Measurements from ENCODE around the gene PARD6B. TPM values are rescaled to one million over a fixed set of nuclear protein-coding genes. Genes with fewer than 3 reads are reported as not detected.

The PARD6B gene
- total and polyA plus RNA-seq, 2 of the 4 experiments (the other 2 are of a cell fraction): 0.17 to 0.90 TPM

- H2AK9ac ChIP-seq (replicated peaks; ENCODE audit: low read depth, low read length, poor library complexity): no peak overlapping the region
- no peak for DNase-seq
- TF ChIP-seq ELK1 (IDR thresholded peaks at IDR 0.05; ENCODE audit: borderline replicate concordance, low read depth, low read length): no peak
- TF ChIP-seq RFX5 (IDR thresholded peaks at IDR 0.05; ENCODE audit: low read depth, low read length): no peak
- TF ChIP-seq RAD21 (IDR thresholded peaks at IDR 0.05; ENCODE audit: low read length): no peak
- TF ChIP-seq CEBPB (IDR thresholded peaks at IDR 0.05; ENCODE audit: low read depth, low read length): no peak
- TF ChIP-seq SMC3 (IDR thresholded peaks at IDR 0.05; ENCODE audit: low read depth, low read length): no peak
- no peak for TF ChIP-seq CTCF (conservative IDR thresholded peaks at IDR 0.05; ENCODE audit: low read depth, low read length)
- TF ChIP-seq MAFK (IDR thresholded peaks at IDR 0.05; ENCODE audit: low read depth, low read length): no peak
- TF ChIP-seq FOS (IDR thresholded peaks at IDR 0.05; ENCODE audit: low read depth, low read length): no peak
- TF ChIP-seq NFE2L2 (IDR thresholded peaks at IDR 0.05; ENCODE audit: low read depth, low read length): no peak
- TF ChIP-seq, protein P1, sequence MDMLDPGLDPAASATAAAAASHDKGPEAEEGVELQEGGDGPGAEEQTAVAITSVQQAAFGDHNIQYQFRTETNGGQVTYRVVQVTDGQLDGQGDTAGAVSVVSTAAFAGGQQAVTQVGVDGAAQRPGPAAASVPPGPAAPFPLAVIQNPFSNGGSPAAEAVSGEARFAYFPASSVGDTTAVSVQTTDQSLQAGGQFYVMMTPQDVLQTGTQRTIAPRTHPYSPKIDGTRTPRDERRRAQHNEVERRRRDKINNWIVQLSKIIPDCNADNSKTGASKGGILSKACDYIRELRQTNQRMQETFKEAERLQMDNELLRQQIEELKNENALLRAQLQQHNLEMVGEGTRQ (IDR thresholded peaks at IDR 0.05; ENCODE audit: low read depth, low read length): no peak
- no peak for TF ChIP-seq POLR2A (IDR thresholded peaks at IDR 0.05; ENCODE audit: low read depth, low read length)
- no peak for TF ChIP-seq MXI1 (IDR thresholded peaks at IDR 0.05; ENCODE audit: borderline replicate concordance, low read depth, low read length)
- no peak for TF ChIP-seq CHD1 (IDR thresholded peaks at IDR 0.05; ENCODE audit: low read depth, low read length)
- no peak for TF ChIP-seq RCOR1 (IDR thresholded peaks at IDR 0.05; ENCODE audit: insufficient replicate concordance, low read length)
Observed at GRCh38 chr20:50731930-50732690, 730 bp downstream of the PARD6B start.

More at GRCh38 chr20:50731930-50732690, 730 bp downstream of the PARD6B start:
- Histone ChIP-seq H4K20me1 (ENCODE audit: insufficient read depth, low read length) (no peaks in the 10 kb centered on the region), H3K4me2 (ENCODE audit: low read depth, low read length) (peak overlapping the region; percentile 82), H3K4me3 (ENCODE audit: insufficient read depth, low read depth, low read length) (peak overlapping the region; percentile 80), H3K27ac (ENCODE audit: insufficient read depth, low read length) (no peak overlapping the region), H3K14ac (replicated peaks; ENCODE audit: low read depth, low read length) (no peak overlapping the region), H2BK20ac (ENCODE audit: low read depth, low read length) (no peak overlapping the region; the same call in 1 of the 2 replicates), H4K8ac (ENCODE audit: low read depth in 2 of 2, low read length in 2 of 2) (0 out of 4 replicates have a peak overlapping the region, but pooled peaks of 1 of the 2 experiments have one; percentile 11), H2BK120ac (ENCODE audit: low read depth, low read length) (no peak overlapping the region), H3K4me1 (ENCODE audit: control insufficient read depth, insufficient read depth, low read length) (peaks cover 3% of the 10 kb centered on the region), H2AFZ (replicated peaks; ENCODE audit: low read length, poor library complexity) (peak overlapping the region; percentile 97), H3K79me1 (ENCODE audit: low read depth in 1 of 2, low read length in 2 of 2) (peaks cover 3 to 5% of the 10 kb centered on the region in 2 experiments; a peak in 1 of 4 replicates), H2BK5ac (ENCODE audit: low read depth, low read length, poor library complexity, severe bottlenecking) (no peak overlapping the region), H3K9me1 (ENCODE audit: insufficient read depth, low read length) (peaks cover 12% of the 10 kb centered on the region; the same call in 1 of the 2 replicates), H3K18ac (ENCODE audit: low read depth, low read length) (no peak overlapping the region), H2AK5ac (ENCODE audit: low read depth, low read length) (0 out of 2 replicates have a peak overlapping the region, but pooled peaks have one; percentile 14), H3K9me3 (ENCODE audit: control insufficient read depth, insufficient read depth, low read length) (no peaks in the 10 kb centered on the region), H3K56ac (ENCODE audit: extremely low read depth, insufficient read depth, low read length) (no peak overlapping the region), H3K23ac (ENCODE audit: low read depth, low read length) (peak overlapping the region; percentile 50; the same call in 1 of the 2 replicates), H3K27me3 (ENCODE audit: control insufficient read depth, insufficient read depth, low read length) (peaks cover 3% of the 10 kb centered on the region; the same call in 1 of the 2 replicates), H2BK15ac (ENCODE audit: low read depth, low read length) (0 out of 3 replicates have a peak overlapping the region, but pooled peaks have one; percentile 6), H3K4ac (ENCODE audit: low read depth, low read length) (no peak overlapping the region), H4K5ac (ENCODE audit: low read depth, low read length) (no peak overlapping the region), H4K91ac (ENCODE audit: insufficient read depth, low read depth, low read length) (no peak overlapping the region), H3K36me3 (ENCODE audit: control insufficient read depth, insufficient read depth, low read length) (no peaks in the 10 kb centered on the region), H3K9ac (ENCODE audit: low read depth, low read length) (peak overlapping the region; percentile 21; the same call in 1 of the 2 replicates)
- WGBS, 2 experiments (ENCODE audit: extremely low coverage in 2 of 2, insufficient read length in 1 of 2): 26% methylated on average over 3 of the region's 29 CpGs; no CpG with 5 or more reads in 1 of the 2 experiments
- no TSS peak for BruUV-seq (replicated peaks)
- intact Hi-C loops (cut with micrococcal nuclease): loop anchor here (2.0 to 5.0 kb wide), 2 partner anchors 41 to 85 kb away; partner anchors contain the start of gene RIPOR3
- dilution Hi-C loops (cut with HindIII; ENCODE audit: low sequenced_read_pairs, unreplicated experiment): no loop called here
- no peak for ATAC-seq (ENCODE audit: low read depth)
- POLR2A ChIA-PET (ENCODE audit: unreplicated experiment): no interaction called here
- CTCF ChIA-PET: interaction anchor here (1.3 kb wide), 1 partner anchor 56 kb away, joined by 3 read pairs; no protein-coding TSS in a partner anchor
- in situ Hi-C loops (cut with MboI; ENCODE audit: low sequenced_read_pairs): no loop called here
